ENCODE data around the gene NFX1.

GRCh38 chr9:33272061-33272460 lies 18.3 kb upstream of the NFX1 start:
- TF ChIP-seq POLR2AphosphoS5 (IDR thresholded peaks at IDR 0.05): no peak
- TF ChIP-seq CTCF (IDR thresholded peaks at IDR 0.05): no peak

Data from gastroesophageal sphincter (tissue), 3 donors.